Measurements from ENCODE around the gene COL11A2. TPM values are rescaled to one million over a fixed set of nuclear protein-coding genes. Genes with fewer than 3 reads are reported as not detected.

Gene COL11A2
- total and polyA plus RNA-seq, 2 of the 13 experiments (the other 11 are each of a cell fraction or from before 2014, with no cell fraction given) = 0.55 TPM

DNA sequence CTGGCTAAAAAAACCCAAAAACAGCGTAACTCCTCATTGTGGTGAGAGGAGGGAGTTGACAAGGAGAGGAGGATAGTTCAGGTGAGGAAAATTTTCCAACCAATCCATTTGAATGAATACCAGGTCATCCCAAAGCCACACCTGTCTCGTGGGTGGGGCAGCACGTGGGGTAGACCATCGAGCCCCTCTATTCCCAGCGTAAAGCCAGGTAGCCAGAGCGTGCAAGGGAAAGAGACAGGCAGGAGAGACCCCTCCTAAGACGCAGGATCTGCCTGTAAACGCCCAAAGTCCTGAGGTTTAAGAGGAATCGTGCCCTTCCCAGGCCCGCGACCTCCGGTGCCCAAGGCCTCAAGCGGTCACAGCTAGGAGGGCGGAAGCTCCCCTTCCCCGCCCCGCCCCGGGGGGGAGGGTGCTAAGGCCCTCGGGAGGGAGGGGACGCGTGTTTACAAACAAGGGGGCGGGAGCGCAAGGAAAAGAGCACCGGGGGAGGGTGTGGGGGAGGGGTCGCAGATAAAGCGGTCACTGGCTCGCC, 7.5 kb upstream of the COL11A2 start (continued):
- TF ChIP-seq XRCC5 (optimal IDR thresholded peaks at IDR 0.05; ENCODE audit: low read length) (no peak), SAP130 (CRISPR knock-in tag; IDR thresholded peaks at IDR 0.05; ENCODE audit: low read depth) (peak; percentile 84), JARID2 (CRISPR knock-in tag; IDR thresholded peaks at IDR 0.05; ENCODE audit: insufficient replicate concordance) (peak; percentile 16), ZNF3 (CRISPR knock-in tag; IDR thresholded peaks at IDR 0.05) (no peak), FOSL1 (CRISPR knock-in tag; IDR thresholded peaks at IDR 0.05; ENCODE audit: borderline replicate concordance) (no peak), ZNF672 (CRISPR knock-in tag; IDR thresholded peaks at IDR 0.05) (no peak), SMARCC2 (IDR thresholded peaks at IDR 0.05) (no peak), ZFP36L1 (CRISPR knock-in tag; IDR thresholded peaks at IDR 0.05) (no peak), NPAS2 (CRISPR knock-in tag; IDR thresholded peaks at IDR 0.05; ENCODE audit: borderline replicate concordance) (no peak), TBP (CRISPR knock-in tag; IDR thresholded peaks at IDR 0.05) (no peak), PHF8 (CRISPR knock-in tag; IDR thresholded peaks at IDR 0.05) (peak; percentile 72), ZNF615 (CRISPR knock-in tag; IDR thresholded peaks at IDR 0.05; ENCODE audit: borderline replicate concordance) (no peak), RFX1 (IDR thresholded peaks at IDR 0.05) (no peak), ZFP37 (CRISPR knock-in tag; IDR thresholded peaks at IDR 0.05; ENCODE audit: borderline replicate concordance) (no peak; the same call in 1 of the 2 replicates), ZNF879 (CRISPR knock-in tag; IDR thresholded peaks at IDR 0.05) (0 out of 2 replicates have a peak, but pooled peaks have one; percentile 75), NFYC (CRISPR knock-in tag; IDR thresholded peaks at IDR 0.05) (no peak), TSC22D2 (CRISPR knock-in tag; IDR thresholded peaks at IDR 0.05; ENCODE audit: borderline replicate concordance) (no peak), NR2F2 (IDR thresholded peaks at IDR 0.05; ENCODE audit: borderline replicate concordance, low read depth) (no peak), SMAD1 (CRISPR knock-in tag; IDR thresholded peaks at IDR 0.05; ENCODE audit: borderline replicate concordance, low read depth) (no peak), ZMYM4 (CRISPR knock-in tag; IDR thresholded peaks at IDR 0.05) (no peak)
- TF ChIP-seq, protein P1, sequence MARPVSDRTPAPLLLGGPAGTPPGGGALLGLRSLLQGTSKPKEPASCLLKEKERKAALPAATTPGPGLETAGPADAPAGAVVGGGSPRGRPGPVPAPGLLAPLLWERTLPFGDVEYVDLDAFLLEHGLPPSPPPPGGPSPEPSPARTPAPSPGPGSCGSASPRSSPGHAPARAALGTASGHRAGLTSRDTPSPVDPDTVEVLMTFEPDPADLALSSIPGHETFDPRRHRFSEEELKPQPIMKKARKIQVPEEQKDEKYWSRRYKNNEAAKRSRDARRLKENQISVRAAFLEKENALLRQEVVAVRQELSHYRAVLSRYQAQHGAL (CRISPR knock-in tag; IDR thresholded peaks at IDR 0.05; ENCODE audit: not compliant biosample characterization) = no peak
- TF ChIP-seq, protein P2, sequence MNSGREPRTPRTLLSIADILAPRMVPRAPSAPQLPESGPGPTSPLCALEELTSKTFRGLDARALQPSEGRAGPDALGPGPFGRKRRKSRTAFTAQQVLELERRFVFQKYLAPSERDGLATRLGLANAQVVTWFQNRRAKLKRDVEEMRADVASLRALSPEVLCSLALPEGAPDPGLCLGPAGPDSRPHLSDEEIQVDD (CRISPR knock-in tag; IDR thresholded peaks at IDR 0.05; ENCODE audit: borderline replicate concordance) = no peak
- TF ChIP-seq, protein P3, sequence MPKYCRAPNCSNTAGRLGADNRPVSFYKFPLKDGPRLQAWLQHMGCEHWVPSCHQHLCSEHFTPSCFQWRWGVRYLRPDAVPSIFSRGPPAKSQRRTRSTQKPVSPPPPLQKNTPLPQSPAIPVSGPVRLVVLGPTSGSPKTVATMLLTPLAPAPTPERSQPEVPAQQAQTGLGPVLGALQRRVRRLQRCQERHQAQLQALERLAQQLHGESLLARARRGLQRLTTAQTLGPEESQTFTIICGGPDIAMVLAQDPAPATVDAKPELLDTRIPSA (CRISPR knock-in tag; IDR thresholded peaks at IDR 0.05; ENCODE audit: borderline replicate concordance) = no peak
- TF ChIP-seq, protein P4, sequence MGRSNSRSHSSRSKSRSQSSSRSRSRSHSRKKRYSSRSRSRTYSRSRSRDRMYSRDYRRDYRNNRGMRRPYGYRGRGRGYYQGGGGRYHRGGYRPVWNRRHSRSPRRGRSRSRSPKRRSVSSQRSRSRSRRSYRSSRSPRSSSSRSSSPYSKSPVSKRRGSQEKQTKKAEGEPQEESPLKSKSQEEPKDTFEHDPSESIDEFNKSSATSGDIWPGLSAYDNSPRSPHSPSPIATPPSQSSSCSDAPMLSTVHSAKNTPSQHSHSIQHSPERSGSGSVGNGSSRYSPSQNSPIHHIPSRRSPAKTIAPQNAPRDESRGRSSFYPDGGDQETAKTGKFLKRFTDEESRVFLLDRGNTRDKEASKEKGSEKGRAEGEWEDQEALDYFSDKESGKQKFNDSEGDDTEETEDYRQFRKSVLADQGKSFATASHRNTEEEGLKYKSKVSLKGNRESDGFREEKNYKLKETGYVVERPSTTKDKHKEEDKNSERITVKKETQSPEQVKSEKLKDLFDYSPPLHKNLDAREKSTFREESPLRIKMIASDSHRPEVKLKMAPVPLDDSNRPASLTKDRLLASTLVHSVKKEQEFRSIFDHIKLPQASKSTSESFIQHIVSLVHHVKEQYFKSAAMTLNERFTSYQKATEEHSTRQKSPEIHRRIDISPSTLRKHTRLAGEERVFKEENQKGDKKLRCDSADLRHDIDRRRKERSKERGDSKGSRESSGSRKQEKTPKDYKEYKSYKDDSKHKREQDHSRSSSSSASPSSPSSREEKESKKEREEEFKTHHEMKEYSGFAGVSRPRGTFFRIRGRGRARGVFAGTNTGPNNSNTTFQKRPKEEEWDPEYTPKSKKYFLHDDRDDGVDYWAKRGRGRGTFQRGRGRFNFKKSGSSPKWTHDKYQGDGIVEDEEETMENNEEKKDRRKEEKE (IDR thresholded peaks at IDR 0.05) = no peak
- TF ChIP-seq, protein P5, sequence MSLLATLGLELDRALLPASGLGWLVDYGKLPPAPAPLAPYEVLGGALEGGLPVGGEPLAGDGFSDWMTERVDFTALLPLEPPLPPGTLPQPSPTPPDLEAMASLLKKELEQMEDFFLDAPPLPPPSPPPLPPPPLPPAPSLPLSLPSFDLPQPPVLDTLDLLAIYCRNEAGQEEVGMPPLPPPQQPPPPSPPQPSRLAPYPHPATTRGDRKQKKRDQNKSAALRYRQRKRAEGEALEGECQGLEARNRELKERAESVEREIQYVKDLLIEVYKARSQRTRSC (CRISPR knock-in tag; IDR thresholded peaks at IDR 0.05; ENCODE audit: low read depth) = no peak; the same call in 1 of the 2 replicates
- TF ChIP-seq, protein P6, sequence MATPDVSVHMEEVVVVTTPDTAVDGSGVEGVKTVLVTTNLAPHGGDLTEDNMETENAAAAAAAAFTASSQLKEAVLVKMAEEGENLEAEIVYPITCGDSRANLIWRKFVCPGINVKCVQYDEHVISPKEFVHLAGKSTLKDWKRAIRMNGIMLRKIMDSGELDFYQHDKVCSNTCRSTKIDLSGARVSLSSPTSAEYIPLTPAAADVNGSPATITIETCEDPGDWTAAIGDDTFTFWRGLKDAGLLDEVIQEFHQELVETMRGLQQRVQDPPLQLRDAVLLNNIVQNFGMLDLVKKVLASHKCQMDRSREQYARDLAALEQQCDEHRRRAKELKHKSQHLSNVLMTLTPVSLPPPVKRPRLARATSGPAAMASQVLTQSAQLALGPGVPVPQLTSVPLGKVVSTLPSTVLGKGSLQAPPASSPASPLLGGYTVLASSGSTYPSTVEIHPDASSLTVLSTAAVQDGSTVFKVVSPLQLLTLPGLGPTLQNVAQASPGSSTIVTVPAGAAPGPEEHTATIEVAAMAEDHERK (CRISPR knock-in tag; IDR thresholded peaks at IDR 0.05; ENCODE audit: low read depth) = no peak
